Activated T-helper 1 cell treated with anti-CD3 and anti-CD28 coated beads, Interleukin-2, amount 50 U/mL, for 16 hours (primary cell): ENCODE data around the gene FNBP1.

ENCODE experiments used
- DNase-seq, 2 donors: peaks; one replicate each; pipeline ENCODE4 v3.0.0-alpha.2; 2020; ENCODE audit warnings: low read depth in 1 of 2, low spot score in 1 of 2

FNBP1 gene

DNA sequence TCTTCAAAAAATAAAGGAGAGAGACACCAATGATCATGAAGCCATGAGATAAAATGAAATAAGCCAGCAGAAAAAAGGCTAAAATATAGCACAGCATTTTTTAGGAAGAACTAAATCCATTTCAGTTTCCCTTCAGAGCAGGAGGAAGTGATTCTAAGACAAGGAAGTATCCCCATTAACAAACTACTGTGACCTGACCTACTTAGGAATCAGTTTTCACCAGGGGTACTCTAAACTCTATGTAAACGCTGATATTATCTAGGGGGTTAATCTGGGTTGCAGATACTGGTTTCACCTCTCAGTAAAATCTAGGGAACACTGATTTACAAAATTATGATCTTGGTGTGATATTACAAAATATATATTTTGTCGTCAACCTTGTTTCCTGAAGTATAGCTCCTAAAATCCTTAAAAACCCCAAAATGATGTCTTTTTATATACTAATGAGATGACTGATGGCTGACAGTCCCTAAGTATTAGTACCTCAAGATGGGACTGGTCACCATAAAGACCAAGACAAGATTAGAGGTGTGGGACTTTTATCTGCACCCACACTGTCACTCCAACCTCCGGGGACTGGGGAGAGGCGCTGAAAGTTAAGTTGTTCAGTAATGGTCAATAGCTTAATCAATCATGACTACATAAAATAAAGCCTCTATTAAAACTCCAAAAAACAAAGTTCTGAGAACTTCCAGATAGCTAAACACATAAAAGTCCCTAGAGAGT, 2.9 kb upstream of the FNBP1 start:
- DNase-seq: no peak

DNA sequence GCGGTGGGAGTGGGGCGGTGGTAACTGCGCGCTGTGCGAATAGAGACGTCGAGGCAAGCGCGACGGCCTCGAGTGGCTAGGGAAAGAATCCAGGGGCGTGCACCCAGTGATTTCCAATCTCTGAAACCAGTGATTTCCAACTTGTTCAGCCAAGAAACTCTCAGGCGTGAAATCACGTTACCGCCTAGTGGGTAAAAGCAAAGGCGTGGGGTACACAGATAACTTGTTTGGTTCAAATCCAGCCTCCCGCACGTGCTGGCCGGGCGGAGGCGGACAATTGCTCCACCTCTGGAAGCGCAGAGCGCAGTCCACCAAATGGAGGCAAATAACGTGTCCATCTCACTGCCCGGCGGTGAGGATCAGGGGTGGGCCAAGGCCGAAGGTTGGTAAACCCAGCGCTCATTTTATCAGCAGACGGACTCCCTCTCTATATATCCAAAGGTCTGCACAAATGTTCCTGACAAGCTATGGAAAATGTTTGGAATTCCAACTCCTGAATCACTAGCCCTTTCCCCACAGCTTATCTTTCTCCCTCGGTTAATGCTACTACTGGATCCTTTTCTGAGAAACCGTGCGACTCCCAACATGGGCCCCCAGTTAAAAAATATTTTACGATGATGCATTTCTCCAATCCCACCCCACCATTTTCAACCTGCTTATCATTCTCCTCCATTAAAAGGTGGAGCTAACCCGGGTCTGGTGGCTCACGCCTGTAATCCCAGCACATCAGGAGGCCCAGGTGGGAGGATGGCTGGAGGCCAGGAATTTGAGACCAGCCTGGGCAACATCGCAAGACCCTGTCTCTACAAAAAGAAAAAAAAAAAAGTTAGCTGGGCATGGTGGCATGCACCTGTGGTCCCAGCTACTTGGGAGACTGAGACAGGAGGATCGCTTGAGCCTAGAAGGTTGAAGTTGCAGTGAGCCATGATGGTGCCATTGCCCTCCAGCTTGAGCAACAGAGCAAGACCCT, 950 bp upstream of the FNBP1 start:
- no peak for DNase-seq

GRCh38 chr9:130042406-130042884, 544 bp downstream of the FNBP1 start:
- no peak for DNase-seq

- DNase-seq: no peak
Measured at GRCh38 chr9:130041648-130042405, 1.2 kb downstream of the FNBP1 start.

DNA sequence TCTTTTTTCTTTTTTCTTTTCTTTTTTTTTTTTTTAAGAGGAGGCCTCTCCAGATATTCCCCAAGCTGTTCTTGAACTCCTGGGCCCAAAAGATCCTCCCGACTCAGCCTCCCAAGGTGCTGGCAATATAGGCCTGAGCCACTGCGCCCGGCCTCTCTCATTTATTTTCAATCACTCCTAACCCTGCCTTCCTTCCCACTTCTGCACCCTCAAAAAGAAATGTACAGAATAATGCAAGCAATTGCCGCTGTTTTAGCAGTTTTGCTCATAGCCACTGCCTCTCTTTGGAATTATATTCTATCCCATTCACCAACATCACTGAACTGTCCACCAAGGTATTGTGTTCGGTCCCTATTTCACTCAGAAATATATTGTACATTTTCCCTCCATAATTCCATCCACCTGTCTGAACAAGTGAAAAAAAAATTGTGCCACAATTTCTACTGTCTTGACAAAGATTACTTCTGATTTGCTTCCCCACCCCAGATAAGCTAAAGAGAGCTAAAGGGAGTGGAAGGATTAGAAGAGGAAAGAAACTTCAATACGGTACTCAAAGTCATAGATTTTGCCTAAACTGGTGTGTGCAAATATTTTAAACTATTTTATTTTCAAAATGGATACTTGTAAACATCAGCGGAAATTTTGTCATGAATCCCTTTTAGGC, 1.9 kb downstream of the FNBP1 start:
- DNase-seq: no peak

GRCh38 chr9:130039528-130040147, 3.4 kb downstream of the FNBP1 start:
- no peak for DNase-seq

DNA sequence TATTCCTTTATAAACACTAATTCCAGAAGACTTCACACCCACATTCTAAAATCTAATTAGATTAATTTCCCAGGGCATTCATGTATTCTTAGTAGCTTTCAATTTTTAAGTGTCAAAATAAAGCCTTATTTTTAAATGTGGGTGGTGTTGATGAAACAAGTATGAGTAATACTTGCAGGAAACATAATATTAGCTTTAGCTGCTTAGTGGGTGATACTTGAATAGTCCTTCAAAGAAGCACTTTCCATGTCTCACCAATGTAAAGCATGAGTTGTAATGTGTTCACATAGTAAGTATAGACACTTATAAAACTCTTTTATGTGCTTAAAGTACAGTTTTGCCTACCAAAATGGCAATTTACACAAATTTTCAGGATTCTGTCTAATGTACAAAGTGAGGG, 6.9 kb downstream of the FNBP1 start:
- no peak for DNase-seq

GRCh38 chr9:130034570-130034969, 8.4 kb downstream of the FNBP1 start:
- no peak for DNase-seq

GRCh38 chr9:130030651-130031127, 12.3 kb downstream of the FNBP1 start:
- DNase-seq: no peak

DNA sequence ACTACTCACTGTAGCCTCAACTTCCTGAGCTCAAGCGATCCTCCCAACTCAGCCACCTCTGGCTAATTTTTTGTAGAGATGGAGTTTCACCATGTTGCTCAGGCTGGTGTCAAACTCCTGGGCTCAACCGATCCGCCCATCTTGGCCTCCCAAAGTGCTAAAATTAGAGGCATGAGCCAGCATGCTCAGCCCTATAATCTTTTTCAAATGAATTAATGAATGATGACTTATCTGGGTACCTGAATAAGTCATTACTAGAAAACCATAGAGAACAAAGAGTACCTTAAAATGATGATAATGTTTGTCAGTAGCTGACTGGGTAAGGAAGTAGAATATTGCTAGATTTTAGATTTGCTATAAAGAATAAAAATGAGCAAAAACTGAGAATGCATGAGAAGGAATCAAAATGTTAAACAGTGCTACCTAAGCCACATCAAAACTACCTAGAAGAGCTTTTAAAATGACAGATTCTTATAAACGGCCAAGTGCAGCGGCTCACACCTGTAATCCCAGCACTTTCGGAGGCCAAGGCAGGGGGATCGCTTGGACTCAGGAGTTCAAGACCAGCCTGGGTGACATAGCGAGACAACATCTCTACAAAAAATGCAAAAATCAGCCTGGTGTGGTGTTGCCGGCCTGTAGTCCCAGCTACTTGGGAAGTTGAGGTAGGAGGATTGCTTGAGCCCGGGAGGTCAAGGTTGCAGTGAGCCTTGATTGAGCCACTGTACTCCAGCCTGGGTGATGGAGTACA, 13.6 kb downstream of the FNBP1 start:
- DNase-seq: no peak

DNA sequence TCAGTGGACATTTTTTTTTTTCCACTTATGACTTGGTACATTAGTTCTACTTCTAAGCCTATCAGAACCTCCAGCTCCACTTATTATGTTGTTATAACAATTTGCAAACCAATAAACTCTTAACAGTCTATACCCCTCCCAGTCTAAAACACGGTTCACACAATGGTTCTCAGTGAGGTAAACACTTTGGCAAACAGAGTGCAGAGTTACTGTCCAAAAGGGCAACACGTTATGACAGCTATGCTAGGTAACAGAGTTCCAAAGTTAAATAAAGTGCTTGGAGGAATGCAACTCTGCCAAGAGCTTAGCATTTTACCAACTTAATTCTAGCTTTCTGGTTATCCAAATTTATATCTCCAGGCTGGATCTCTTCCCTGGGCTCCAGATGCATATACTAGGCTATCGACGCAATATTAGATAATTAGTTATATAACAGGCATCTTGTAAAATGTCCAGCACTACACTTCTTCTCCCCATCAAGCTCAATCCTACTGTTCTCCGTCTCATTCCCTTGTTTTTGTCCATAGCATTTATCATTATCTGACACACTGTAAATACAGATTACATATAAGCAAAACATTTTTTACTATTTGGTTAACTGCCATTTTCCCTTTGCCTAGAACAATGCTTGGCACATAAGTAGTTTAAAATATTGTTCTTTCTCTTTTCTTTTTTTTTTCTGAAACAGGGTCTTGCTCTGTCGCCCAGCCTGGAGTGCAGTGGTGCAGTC, 14.3 kb downstream of the FNBP1 start:
- no peak for DNase-seq

- DNase-seq: no peak
Measured at GRCh38 chr9:130027533-130028365, 15.2 kb downstream of the FNBP1 start.

DNA sequence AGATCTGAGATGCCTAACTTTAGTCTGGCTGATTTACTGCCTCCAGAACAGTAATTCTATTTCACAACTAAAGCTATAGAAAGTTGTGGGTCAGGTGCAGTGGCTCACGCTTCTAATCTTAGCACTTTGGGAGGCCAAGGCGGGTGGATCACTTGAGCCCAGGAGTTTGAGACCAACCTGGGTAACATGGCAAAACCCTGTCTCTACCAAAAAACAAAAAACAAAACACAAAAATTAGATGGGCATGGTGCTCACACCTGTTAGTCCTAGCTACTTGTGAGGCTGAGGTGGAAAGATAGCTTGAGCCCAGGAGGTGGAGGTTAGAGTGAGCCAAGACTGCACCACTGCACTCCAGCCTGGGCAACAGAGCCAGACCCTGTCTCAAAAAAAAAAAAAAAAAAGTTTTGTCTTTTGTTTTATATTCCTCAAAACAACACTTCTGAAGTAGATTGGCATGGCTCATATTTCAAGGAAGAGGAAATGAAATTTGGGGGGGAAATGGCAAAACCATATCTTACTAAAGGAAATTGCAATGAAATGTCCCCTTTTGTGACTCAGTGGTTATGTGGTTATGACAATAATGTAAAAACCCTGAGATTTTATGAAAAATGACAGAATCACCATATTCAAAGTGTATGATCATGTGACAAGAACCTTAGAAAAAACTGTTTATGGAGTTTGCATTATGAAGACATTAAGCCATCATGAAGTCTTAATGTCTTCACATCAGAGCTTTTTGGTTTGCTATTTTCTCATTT, 16.2 kb downstream of the FNBP1 start:
- DNase-seq: no peak

GRCh38 chr9:130024597-130024994, 18.4 kb downstream of the FNBP1 start:
- no peak for DNase-seq

GRCh38 chr9:130023994-130024596, 18.9 kb downstream of the FNBP1 start:
- DNase-seq: no peak

GRCh38 chr9:130023144-130023787, 19.7 kb downstream of the FNBP1 start:
- no peak for DNase-seq
